ENCODE data around the gene GPR35.
"Not testable (repeated sequence)": the region's sequence is repeated elsewhere in the genome, so short reads cannot be mapped to it uniquely, and the experiment has no call there.

Gene GPR35

DNA sequence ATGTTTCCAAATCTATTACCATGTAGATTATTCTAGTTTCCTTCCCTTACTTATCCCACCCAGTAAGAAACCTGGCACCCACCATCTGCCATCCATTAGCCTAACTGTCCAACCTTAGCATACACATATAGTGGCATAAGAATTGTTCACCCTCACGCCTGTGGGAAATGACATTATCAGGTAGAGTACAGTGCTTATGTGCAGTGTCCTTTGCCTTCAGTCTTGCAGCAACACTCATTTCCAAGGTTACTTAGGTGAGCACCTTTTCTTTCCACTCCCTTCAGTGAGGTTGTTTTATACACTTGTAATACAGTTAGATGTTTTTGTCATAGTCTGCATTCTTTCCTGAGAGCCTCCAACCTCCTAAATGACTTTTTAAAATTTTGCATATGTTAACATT lies 39.3 kb downstream of the GPR35 start:
- no peak for DNase-seq

DNA sequence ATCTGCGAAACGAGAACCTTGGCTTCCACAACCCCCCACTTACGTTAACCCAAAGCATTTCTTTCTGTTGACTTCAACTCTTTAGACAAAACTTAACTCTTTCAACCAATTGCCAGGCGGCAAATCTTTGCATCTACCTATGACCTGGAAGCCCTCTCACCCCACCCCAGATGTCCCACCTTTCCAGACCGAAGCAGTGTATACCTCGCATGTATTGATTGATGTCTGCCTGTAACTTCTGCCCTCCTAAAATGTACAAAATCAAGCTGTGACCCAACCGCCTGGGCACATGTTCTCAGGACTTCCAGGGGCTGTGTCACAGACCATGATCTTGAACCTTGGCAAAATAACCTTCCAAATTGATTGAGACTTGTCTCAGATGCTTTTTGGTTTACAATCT lies 45.1 kb downstream of the GPR35 start:
- no peak for DNase-seq

DNA sequence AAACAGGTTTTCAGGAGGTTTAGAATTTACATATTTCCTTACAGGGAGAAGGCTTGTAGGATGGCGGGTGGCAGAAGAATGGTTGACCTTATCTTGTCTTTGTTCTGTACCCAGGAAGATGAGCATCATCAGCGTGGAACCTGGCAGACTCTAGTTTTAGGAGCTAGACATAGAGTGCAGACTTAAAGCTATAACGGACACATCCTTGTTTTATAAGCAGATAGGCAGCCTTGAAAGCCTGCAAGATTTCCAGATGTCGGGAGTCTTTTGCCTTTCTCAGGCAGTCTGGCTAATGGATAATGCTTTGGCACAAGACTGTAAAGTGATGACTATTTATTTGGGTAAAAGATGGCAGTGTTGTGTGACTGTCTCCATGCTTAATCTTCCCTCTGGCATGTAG lies 45.7 kb downstream of the GPR35 start:
- DNase-seq, result no peak

DNA sequence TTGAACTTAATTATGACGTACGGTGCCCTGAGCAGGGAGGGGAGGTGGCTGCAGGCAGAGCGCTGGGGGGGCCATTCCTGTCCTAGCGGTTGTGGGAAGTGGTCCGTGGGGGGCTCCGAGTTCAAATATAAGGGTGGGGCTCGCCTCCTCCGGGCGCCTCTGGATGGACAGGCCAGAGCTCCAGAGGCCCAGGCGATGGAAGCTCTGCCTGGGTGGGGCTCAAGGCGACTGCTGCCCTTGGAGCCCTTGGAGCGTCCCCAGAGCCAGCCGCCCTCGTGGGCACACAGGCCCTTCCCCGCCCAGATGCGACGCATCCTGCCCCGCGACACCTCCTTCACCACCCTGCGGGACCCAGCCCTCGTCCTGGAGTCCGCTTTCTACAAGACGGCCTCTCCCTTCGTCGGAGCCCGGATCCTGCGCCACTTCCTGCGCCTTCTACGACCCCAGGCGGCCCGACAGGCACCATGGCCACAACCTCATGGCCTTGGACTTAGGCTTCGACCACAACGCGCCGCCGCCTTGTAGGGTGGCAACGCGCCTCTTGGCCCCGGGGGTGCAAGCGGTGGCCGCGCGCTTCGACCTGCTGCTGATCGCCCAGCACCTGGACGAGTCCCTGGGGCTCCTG lies 46.9 kb downstream of the GPR35 start:
- DNase-seq, result no peak

DNA sequence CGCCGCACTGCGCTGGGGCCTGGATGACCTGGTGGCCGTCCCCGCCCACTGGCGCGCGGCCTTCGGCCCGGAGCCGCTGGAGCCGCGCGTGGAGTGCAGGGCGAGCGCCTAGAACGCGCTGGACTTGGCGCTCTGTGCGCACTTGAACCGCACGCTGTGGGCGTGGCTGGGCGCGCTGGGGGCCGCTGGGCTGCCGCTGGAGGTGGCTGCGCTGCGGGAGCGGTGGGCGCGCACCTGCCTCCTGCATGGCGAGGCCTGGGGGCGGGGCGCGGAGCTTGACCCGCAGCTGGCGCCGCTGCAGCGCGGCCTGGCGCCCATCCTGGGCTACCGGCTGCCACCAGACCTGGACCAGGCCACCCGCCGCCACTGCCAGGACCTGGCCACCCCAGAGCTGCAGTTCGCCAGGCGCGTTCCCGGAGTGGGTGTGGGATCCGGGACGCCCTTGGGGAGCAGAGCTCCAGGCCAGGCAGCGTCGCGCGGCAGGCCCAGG lies 47.5 kb downstream of the GPR35 start:
- DNase-seq, result no peak

DNA sequence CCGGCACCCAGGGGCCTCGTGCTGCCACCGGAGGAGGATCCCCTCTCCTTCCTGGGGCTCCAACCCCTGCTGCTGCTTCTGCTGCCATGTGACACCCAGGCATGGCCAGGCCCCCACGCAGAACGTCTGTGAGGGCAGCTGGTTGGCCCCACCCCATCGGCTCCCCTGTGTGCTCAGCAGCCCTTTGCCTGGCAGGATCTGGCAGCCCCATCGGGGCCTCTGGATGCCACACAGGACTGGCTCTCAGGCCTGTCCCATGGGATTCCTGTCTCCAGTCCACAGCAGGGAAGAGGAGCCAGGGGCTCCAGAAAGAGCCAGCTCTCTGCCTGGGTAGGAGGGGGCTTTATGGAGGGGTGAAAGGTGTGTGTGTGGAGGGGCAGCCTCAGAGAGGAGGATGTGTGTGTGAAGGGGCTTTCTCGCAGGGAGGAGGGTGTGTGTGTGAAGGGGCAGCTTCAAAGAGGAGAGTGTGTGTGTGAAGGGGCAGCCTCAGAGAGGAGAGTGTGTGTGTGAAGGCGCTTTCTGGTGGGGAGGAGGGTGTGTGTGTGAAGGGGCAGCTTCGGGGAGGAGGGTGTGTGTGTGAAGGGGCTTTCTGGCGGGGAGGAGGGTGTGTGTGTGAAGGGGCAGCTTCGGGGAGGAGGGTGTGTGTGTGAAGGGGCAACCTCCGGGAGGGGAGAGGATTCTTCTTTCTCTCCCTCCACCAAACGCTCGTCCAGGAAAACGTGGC lies 49.3 kb downstream of the GPR35 start:
- DNase-seq, result not testable (repeated sequence)

DNA sequence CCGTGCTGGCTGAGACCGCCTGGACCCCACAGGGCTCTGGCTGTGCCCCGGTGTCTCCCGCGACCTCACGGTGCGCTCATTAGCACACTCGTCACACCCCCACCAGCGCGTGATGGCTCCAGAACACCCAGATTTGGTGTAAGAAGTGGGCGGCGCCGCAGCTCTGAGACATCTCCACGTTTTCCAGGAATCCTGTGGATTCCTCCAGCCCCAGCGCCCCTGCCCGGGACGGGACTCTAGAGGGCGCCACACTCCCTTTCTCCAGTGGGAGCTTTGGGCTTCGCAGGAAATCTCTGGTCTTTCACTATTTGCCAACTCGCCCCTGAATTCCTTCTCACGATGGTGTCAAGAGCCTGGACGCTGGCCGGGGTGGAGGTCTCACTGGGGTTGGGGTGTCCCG lies 50.1 kb downstream of the GPR35 start:
- DNase-seq, result not testable (repeated sequence)

DNA sequence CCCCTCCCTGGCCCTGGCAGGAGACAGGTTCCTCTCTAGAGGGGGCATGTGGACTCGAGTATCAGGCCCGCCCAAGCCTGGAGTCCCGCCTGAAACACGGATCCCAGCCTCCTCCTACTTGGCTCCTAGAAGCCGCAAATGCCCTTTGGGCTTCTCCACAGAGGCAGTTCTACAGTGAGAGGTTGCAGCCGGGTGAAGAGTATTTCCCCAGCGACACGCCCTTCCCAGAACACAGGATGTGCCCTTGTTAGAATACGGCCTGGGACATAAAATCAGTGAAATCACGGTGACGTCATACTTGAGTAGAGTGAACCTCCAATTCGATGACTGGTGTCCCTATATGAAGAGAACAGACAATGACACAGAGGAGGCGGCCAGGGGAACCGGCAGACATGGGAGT lies 52.8 kb downstream of the GPR35 start:
- DNase-seq, result not testable (repeated sequence)

DNA sequence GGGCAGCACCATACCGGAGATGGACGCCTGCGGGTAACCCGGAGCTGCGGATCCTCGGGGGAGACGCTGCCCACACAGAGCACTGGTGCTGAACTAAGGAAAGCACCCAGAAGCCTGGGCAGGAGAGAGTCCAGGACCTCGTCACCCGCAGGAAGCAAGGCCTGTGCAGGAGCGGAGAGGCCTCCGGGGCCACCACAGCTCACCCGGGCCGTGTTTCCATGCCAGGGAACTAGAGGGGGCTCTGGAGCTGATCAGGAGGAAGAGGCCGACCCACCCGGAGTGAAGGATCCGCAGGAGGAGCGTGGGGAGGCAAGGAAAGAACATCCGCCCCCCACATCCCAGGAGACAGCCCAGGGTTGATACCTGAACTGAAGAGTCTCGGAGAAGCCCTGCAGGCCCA lies 53.6 kb downstream of the GPR35 start:
- DNase-seq, result not testable (repeated sequence)

DNA sequence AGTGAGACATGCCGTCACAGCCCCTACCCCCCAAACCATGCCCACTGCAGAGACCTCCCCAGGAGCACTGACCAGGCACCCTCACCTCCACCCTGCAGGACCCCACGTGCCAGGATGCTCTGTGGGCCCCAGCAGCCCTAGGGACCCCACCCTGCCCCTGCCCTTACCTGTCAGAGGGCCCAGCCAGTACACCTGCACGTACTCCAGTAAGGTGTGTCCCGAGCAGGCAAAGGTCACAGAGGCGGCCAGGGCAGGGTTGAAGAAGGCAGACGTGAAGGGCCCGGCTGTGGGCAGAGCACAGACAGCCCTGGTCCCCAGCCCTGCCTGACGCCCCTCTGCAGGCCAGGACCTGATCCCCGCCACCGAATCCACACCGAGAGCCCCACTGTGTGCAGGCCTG lies 54.9 kb downstream of the GPR35 start:
- DNase-seq, result not testable (repeated sequence)

Measured in DMS153 (cell line).